ENCODE measurements around the gene ATL1. TPM values are rescaled to one million over a fixed set of nuclear protein-coding genes. Genes with fewer than 3 reads are reported as not detected.

ATL1 gene
- total and polyA plus RNA-seq, 2 of the 4 experiments (the other 2 are of a cell fraction): 6.0 to 12.2 TPM

- Histone ChIP-seq H2BK20ac (ENCODE audit: low read depth, low read length) (peak overlapping the region; percentile 66; the same call in 1 of the 2 replicates), H2AFZ (replicated peaks; ENCODE audit: low read length, poor library complexity) (peak overlapping the region; percentile 9), H2AK5ac (ENCODE audit: low read depth, low read length) (peak overlapping the region; percentile 17; the same call in 1 of the 2 replicates), H4K5ac (ENCODE audit: low read depth, low read length) (peak overlapping the region; percentile 39; the same call in 1 of the 2 replicates), H3K4me2 (ENCODE audit: low read depth, low read length) (no peak overlapping the region), H3K23ac (ENCODE audit: low read depth, low read length) (no peak overlapping the region), H4K8ac (ENCODE audit: low read depth in 2 of 2, low read length in 2 of 2) (no peak overlapping the region), H2BK120ac (ENCODE audit: low read depth, low read length) (peak overlapping the region; percentile 3; the same call in 1 of the 2 replicates), H2AK9ac (replicated peaks; ENCODE audit: low read depth, low read length, poor library complexity) (peak overlapping the region; percentile 43), H3K4me1 (ENCODE audit: control insufficient read depth, insufficient read depth, low read length) (peaks cover 1% of the 10 kb centered on the region; the same call in 1 of the 2 replicates), H3K79me1 (ENCODE audit: low read depth in 1 of 2, low read length in 2 of 2) (no peaks in the 10 kb centered on the region), H3K27me3 (ENCODE audit: control insufficient read depth, insufficient read depth, low read length) (no peaks in the 10 kb centered on the region), H4K20me1 (ENCODE audit: insufficient read depth, low read length) (no peaks in the 10 kb centered on the region), H3K36me3 (ENCODE audit: control insufficient read depth, insufficient read depth, low read length) (no peaks in the 10 kb centered on the region), H3K9me3 (ENCODE audit: control insufficient read depth, insufficient read depth, low read length) (no peaks in the 10 kb centered on the region), H3K56ac (ENCODE audit: extremely low read depth, insufficient read depth, low read length) (no peak overlapping the region), H2BK15ac (ENCODE audit: low read depth, low read length) (peak overlapping the region; percentile 71; the same call in 2 of the 3 replicates), H3K18ac (ENCODE audit: low read depth, low read length) (no peak overlapping the region), H4K91ac (ENCODE audit: insufficient read depth, low read depth, low read length) (no peak overlapping the region), H3K9ac (ENCODE audit: low read depth, low read length) (no peak overlapping the region), H3K9me1 (ENCODE audit: insufficient read depth, low read length) (no peaks in the 10 kb centered on the region), H3K4ac (ENCODE audit: low read depth, low read length) (no peak overlapping the region), H3K14ac (replicated peaks; ENCODE audit: low read depth, low read length) (peak overlapping the region; percentile 23; the same call in 1 of the 2 replicates), H3K27ac (ENCODE audit: insufficient read depth, low read length) (no peak overlapping the region), H3K4me3 (ENCODE audit: insufficient read depth, low read depth, low read length) (no peak overlapping the region), H2BK5ac (ENCODE audit: low read depth, low read length, poor library complexity, severe bottlenecking) (no peak overlapping the region)
- TF ChIP-seq POLR2A (IDR thresholded peaks at IDR 0.05; ENCODE audit: low read depth, low read length) (no peak), MAFK (IDR thresholded peaks at IDR 0.05; ENCODE audit: low read depth, low read length) (no peak), FOS (IDR thresholded peaks at IDR 0.05; ENCODE audit: low read depth, low read length) (no peak), RCOR1 (IDR thresholded peaks at IDR 0.05; ENCODE audit: insufficient replicate concordance, low read length) (no peak), SMC3 (IDR thresholded peaks at IDR 0.05; ENCODE audit: low read depth, low read length) (no peak), BHLHE40 (IDR thresholded peaks at IDR 0.05; ENCODE audit: low read depth, low read length) (no peak), RFX5 (IDR thresholded peaks at IDR 0.05; ENCODE audit: low read depth, low read length) (no peak)
- in situ Hi-C loops (cut with MboI; ENCODE audit: low sequenced_read_pairs) (no loop called here), intact Hi-C loops (cut with micrococcal nuclease) (no loop called here), dilution Hi-C loops (cut with HindIII; ENCODE audit: low sequenced_read_pairs, unreplicated experiment) (no loop called here)
- no CpG with 5 or more reads among the region's 3 CpGs for WGBS, 2 experiments (ENCODE audit: extremely low coverage in 2 of 2, insufficient read length in 1 of 2)
- CTCF ChIA-PET: interaction anchor here (2.0 kb wide), 2 partner anchors 113 to 172 kb away, joined by 8 to 13 read pairs; no protein-coding TSS in a partner anchor
- ATAC-seq (ENCODE audit: low read depth): no peak
- POLR2A ChIA-PET (ENCODE audit: unreplicated experiment): no interaction called here
- no peak for DNase-seq
- BruUV-seq (replicated peaks): no TSS peak
These were observed 42.1 kb downstream of the ATL1 start for GRCh38 chr14:50602035-50602434.

Measured in IMR-90 (cell line).